Measurements from ENCODE around the gene OR51A7. TPM values are rescaled to one million over a fixed set of nuclear protein-coding genes. Genes with fewer than 3 reads are reported as not detected.
"Not testable (repeated sequence)": the region's sequence is repeated elsewhere in the genome, so short reads cannot be mapped to it uniquely, and the experiment has no call there.

Gene OR51A7
- total and polyA plus RNA-seq, 2 experiments from 2014 or later = not detected

GRCh38 chr11:4947505-4947904 lies 43.9 kb downstream of the OR51A7 start, which contains the start of gene OR51A4:
TSS of gene OR51A4 (minus strand) at chr11:4947605. CDS start at chr11:4947100, 505 bp downstream.
- Histone ChIP-seq H3K4me3 (no peak within 1 kb of the TSS), H3K27me3 (no peaks in the 10 kb centered on the region), H3K27ac (no peak within 1 kb of the TSS), H3K36me3 (no peaks in the 10 kb centered on the region), H3K4me1 (ENCODE audit: low read depth) (no peaks in the 10 kb centered on the region), H3K9me3 (ENCODE audit: low read depth) (no peaks in the 10 kb centered on the region)
- no peak for DNase-seq (ENCODE audit: low read depth in 1 of 2, low spot score in 1 of 2)
- TF ChIP-seq, protein P1, sequence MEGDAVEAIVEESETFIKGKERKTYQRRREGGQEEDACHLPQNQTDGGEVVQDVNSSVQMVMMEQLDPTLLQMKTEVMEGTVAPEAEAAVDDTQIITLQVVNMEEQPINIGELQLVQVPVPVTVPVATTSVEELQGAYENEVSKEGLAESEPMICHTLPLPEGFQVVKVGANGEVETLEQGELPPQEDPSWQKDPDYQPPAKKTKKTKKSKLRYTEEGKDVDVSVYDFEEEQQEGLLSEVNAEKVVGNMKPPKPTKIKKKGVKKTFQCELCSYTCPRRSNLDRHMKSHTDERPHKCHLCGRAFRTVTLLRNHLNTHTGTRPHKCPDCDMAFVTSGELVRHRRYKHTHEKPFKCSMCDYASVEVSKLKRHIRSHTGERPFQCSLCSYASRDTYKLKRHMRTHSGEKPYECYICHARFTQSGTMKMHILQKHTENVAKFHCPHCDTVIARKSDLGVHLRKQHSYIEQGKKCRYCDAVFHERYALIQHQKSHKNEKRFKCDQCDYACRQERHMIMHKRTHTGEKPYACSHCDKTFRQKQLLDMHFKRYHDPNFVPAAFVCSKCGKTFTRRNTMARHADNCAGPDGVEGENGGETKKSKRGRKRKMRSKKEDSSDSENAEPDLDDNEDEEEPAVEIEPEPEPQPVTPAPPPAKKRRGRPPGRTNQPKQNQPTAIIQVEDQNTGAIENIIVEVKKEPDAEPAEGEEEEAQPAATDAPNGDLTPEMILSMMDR (IDR thresholded peaks at IDR 0.05; ENCODE audit: low read depth, low read length) = no peak

GRCh38 chr11:4955613-4956012 lies 52.0 kb downstream of the OR51A7 start, which contains the start of gene OR51A2:
TSS of gene OR51A2 (minus strand) at chr11:4955713. CDS start at chr11:4955713, 0 bp downstream.
- not testable (repeated sequence) for H3K27me3 ChIP-seq

DNA sequence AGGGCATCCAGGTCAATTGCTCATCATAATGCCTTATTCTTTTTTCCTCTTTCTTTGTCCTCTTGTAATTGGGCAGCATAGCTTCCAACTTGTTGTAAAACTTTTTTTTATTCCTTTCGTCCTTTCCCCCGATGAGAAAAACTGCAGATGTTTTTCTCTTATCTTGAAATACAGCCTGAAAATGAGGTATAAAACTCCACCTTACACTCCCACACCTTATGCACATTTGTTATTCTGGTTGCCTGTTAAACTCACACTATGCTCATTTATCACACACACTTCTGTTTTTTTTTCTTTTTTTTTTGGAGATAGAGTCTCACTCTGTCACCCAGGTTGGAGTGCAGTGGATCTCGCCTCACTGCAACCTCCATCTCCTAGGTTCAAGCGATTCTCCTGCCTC lies 53.8 kb downstream of the OR51A7 start:
- Histone ChIP-seq H3K27ac (no peak overlapping the region), H3K27me3 (no peaks in the 10 kb centered on the region), H3K4me1 (ENCODE audit: low read depth) (no peaks in the 10 kb centered on the region), H3K9me3 (ENCODE audit: low read depth) (no peaks in the 10 kb centered on the region), H3K36me3 (no peaks in the 10 kb centered on the region), H3K4me3 (no peak overlapping the region)
- TF ChIP-seq, protein P1 (IDR thresholded peaks at IDR 0.05; ENCODE audit: low read depth, low read length) = no peak
- no peak for DNase-seq (ENCODE audit: low read depth in 1 of 2, low spot score in 1 of 2)

More at GRCh38 chr11:4955613-4956012, 52.0 kb downstream of the OR51A7 start, which contains the start of gene OR51A2:
- not testable (repeated sequence) for H3K9me3 ChIP-seq (ENCODE audit: low read depth); DNase-seq (ENCODE audit: low read depth in 1 of 2, low spot score in 1 of 2); H3K27ac ChIP-seq; H3K4me1 ChIP-seq (ENCODE audit: low read depth); H3K36me3 ChIP-seq; H3K4me3 ChIP-seq

Other genes starting within 250 kb of the OR51A7 start
- gene OR51E2, start 205.9 kb upstream of the OR51A7 start, total RNA-seq = not detected in 2 replicates
- not detected in 2 replicates for gene OR51E2, start 205.9 kb upstream of the OR51A7 start, polyA plus RNA-seq
- gene MMP26, start 199.0 kb upstream of the OR51A7 start, total RNA-seq = not detected in 2 replicates
- gene MMP26, start 199.0 kb upstream of the OR51A7 start, polyA plus RNA-seq = not detected in 2 replicates
- not detected in 2 replicates for gene OR51F1, start 133.8 kb upstream of the OR51A7 start, total RNA-seq
- gene OR51F1, start 133.8 kb upstream of the OR51A7 start, polyA plus RNA-seq = not detected in 2 replicates
- not detected in 2 replicates for gene OR52R1, start 99.4 kb upstream of the OR51A7 start, total RNA-seq
- gene OR52R1, start 99.4 kb upstream of the OR51A7 start, polyA plus RNA-seq = not detected in 2 replicates
- gene OR51F2, start 82.5 kb upstream of the OR51A7 start, total RNA-seq = not detected in 2 replicates
- not detected in 2 replicates for gene OR51F2, start 82.5 kb upstream of the OR51A7 start, polyA plus RNA-seq
- gene OR51S1, start 54.6 kb upstream of the OR51A7 start, total RNA-seq = not detected in 2 replicates
- not detected in 2 replicates for gene OR51S1, start 54.6 kb upstream of the OR51A7 start, polyA plus RNA-seq
- gene OR51T1, start 21.9 kb upstream of the OR51A7 start, total RNA-seq = not detected in 2 replicates
- gene OR51T1, start 21.9 kb upstream of the OR51A7 start, polyA plus RNA-seq = not detected in 2 replicates
- gene OR51G2, start 15.6 kb downstream of the OR51A7 start, total RNA-seq = not detected in 2 replicates
- gene OR51G2, start 15.6 kb downstream of the OR51A7 start, polyA plus RNA-seq = not detected in 2 replicates
- gene OR51G1, start 20.6 kb downstream of the OR51A7 start, total RNA-seq = not detected in 2 replicates
- not detected in 2 replicates for gene OR51G1, start 20.6 kb downstream of the OR51A7 start, polyA plus RNA-seq
- gene OR51A4, start 43.8 kb downstream of the OR51A7 start, total RNA-seq = not detected in 2 replicates
- not detected in 2 replicates for gene OR51A4, start 43.8 kb downstream of the OR51A7 start, polyA plus RNA-seq
- not detected in 2 replicates for gene OR51A2, start 51.9 kb downstream of the OR51A7 start, total RNA-seq
- not detected in 2 replicates for gene OR51A2, start 51.9 kb downstream of the OR51A7 start, polyA plus RNA-seq
- gene OR51L1, start 91.1 kb downstream of the OR51A7 start, total RNA-seq = not detected in 2 replicates
- not detected in 2 replicates for gene OR51L1, start 91.1 kb downstream of the OR51A7 start, polyA plus RNA-seq
- gene OR52J3, start 142.7 kb downstream of the OR51A7 start, total RNA-seq = not detected in 2 replicates
- gene OR52J3, start 142.7 kb downstream of the OR51A7 start, polyA plus RNA-seq = not detected in 2 replicates
- gene OR52E2, start 155.8 kb downstream of the OR51A7 start, total RNA-seq = not detected in 2 replicates
- gene OR52E2, start 155.8 kb downstream of the OR51A7 start, polyA plus RNA-seq = not detected in 2 replicates
- not detected in 2 replicates for gene OR52E1, start 165.8 kb downstream of the OR51A7 start, total RNA-seq
- gene OR52E1, start 165.8 kb downstream of the OR51A7 start, polyA plus RNA-seq = not detected in 2 replicates
- not detected in 2 replicates for gene OR52A5, start 234.6 kb downstream of the OR51A7 start, total RNA-seq
- gene OR52A5, start 234.6 kb downstream of the OR51A7 start, polyA plus RNA-seq = not detected in 2 replicates